GM20000 (cell line): ENCODE results near the gene TSPAN19.

Source experiments
- DNase-seq: peaks from one replicate; pipeline ENCODE4 v3.0.0; 2012; ENCODE audit warnings: low spot score
- TF ChIP-seq, protein P1 (sequence below): IDR thresholded peaks from 2 replicates; pipeline ENCODE4 v1.5.1; 2012; ENCODE audit warnings: mild to moderate bottlenecking, control low read depth; ENCODE audit errors: extremely low read depth, missing control alignments

TSPAN19 gene

DNA sequence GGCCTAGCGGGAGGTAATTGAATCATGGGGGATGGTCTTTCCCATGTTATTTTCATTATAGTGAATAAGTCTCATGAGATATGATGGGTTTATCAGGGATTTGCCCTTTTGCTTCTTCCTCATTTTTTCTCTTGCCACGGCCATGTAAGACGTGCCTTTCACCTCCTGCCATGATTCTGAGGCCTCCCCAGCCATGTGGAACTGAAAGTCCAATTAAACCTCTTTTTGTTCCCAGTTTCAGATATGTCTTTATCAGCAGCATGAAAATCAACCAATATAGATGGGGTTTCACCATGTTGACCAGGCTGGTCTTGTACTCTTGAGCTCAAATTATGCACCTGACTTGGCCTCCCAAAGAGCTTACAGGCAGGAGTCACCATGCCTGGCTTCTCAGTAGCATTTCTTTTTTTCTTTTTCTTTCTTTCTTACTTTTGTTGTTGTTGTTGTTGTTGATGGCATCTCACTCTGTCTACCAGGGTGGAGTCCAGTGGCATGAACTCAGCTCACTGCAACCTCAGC lies 33.2 kb downstream of the TSPAN19 start:
- TF ChIP-seq, protein P1, sequence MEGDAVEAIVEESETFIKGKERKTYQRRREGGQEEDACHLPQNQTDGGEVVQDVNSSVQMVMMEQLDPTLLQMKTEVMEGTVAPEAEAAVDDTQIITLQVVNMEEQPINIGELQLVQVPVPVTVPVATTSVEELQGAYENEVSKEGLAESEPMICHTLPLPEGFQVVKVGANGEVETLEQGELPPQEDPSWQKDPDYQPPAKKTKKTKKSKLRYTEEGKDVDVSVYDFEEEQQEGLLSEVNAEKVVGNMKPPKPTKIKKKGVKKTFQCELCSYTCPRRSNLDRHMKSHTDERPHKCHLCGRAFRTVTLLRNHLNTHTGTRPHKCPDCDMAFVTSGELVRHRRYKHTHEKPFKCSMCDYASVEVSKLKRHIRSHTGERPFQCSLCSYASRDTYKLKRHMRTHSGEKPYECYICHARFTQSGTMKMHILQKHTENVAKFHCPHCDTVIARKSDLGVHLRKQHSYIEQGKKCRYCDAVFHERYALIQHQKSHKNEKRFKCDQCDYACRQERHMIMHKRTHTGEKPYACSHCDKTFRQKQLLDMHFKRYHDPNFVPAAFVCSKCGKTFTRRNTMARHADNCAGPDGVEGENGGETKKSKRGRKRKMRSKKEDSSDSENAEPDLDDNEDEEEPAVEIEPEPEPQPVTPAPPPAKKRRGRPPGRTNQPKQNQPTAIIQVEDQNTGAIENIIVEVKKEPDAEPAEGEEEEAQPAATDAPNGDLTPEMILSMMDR, result no peak
- no peak for DNase-seq

DNA sequence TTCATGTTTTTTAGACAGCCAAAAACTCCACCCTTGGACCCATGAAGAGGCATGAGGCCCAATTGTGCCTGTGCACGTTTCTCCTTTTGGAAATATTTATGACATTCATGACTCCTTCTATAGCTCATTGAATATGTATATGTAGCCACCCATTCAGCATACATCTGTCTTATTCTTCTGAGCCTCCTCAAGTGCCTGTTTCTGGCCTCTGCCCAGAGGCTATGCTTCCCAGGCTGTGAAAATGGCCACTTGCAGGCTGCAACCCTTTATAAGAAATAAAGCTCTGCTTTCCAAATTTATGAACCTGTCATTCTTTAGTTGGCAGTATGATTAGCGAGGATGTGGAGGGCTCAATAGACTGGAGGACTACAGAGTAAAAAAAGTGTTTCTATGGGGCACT lies 35.3 kb downstream of the TSPAN19 start:
- TF ChIP-seq, protein P1, result no peak
- DNase-seq, result no peak

DNA sequence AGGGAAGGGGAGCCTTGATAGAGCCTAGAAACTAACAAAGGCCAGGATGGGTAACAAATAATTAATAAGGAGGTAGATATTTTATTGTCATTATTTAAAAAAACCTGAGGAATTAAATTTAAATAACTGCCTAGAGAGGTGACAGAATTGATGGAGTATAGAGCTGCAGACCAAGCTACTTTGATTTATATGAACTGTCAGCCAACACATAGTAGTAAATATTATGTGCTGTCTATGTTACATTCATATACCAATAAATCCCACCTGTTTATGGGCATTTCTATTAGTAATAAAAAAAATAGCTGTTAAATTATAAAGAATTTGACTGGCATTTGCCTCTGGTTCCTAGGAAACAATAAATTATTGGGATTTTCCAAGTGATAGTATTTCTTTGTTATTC lies 37.7 kb downstream of the TSPAN19 start:
- DNase-seq, result no peak
- TF ChIP-seq, protein P1, result no peak

DNA sequence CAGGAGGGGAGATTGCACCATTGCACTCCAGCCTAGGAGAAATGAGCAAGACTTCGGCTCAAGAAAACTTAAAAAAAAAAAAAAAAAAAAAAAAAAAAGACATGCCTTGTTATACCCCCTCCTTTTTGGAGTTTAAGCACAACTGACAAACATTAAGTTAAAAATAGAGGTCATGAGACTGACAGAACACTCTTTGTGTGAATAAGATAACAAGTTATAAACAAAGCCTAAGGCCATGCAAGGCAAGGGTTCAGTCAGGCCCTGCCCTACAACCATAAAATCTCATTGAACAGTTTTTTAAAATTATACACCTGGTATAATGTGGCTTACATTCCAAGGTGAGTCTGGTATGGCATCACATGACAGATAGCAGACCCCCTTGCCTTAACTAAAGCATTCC lies 39.3 kb downstream of the TSPAN19 start:
- DNase-seq, result no peak

DNA sequence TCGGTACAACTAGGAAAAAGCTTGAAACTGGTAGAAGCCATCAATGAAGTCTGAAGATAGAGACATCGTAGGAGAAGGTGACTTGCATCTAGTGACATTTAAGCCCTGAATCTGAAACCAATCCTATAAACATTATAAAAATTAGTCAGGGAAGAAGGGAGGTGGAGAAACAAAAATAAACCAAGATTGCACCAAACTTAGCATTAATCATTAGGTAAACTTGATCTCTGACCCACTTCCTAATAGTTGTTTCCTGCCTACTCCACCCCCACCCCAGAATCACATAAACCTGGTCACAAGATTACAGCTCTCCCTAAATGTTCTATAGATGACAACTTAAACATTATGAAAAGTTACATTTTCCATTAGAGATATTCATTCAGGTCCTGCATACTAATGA lies 40.4 kb downstream of the TSPAN19 start:
- TF ChIP-seq, protein P1, result no peak
- no peak for DNase-seq

More for the DNA sequence above, 39.3 kb downstream of the TSPAN19 start:
- TF ChIP-seq, protein P1, result no peak

DNA sequence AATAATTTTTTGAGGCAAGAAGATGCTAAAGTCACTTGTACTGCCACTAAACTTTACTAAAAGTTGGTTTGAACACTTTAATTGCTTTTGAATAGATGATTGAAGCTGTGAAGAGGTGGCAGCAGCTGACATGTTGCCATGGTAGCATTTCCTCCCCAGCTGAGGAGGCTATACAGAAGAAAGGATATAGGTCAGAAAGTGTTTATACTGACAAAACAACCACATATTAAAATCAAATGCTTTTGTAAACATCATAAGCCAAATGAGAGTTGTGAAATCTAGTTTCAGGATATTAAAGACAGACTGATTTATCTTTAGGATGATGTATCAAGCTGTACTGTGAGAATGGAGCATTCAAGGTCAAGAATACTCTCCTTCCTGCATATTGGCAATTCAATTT lies 41.7 kb downstream of the TSPAN19 start:
- no peak for DNase-seq
- TF ChIP-seq, protein P1, result no peak

DNA sequence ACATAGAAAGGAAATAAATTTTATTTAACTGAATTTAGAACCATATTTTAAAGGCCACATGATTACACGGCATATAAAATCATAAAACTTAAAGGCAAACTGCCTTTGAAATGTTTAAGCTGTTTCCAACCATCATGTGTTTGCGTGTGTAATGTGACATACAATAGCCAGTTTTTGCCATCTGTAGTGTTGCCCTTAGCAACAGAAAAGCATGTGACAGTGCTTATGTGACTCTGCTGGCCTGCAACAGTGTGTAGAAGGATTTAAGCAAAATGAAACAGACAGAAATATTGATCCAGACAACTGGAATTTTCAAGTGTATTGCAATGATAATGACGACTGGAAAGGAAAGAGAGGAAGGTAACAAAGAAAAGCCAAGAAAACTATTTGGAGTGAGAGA lies 49.5 kb downstream of the TSPAN19 start:
- no peak for DNase-seq
- TF ChIP-seq, protein P1, result no peak
